ENCODE results near the gene KDSR. TPM values are rescaled to one million over a fixed set of nuclear protein-coding genes. Genes with fewer than 3 reads are reported as not detected.
"Not testable (repeated sequence)": the region's sequence is repeated elsewhere in the genome, so short reads cannot be mapped to it uniquely, and the experiment has no call there.

Gene KDSR
- total RNA-seq, 1 experiment from 2014 or later = 29.1 TPM

- DNase-seq (ENCODE audit: low spot score) = peak; percentile 68
Measured at GRCh38 chr18:63366213-63367052, 573 bp downstream of the KDSR start.

GRCh38 chr18:63365876-63366212, 1.2 kb downstream of the KDSR start:
- DNase-seq (ENCODE audit: low spot score) = peak; percentile 12

- DNase-seq (ENCODE audit: low spot score) = no peak
Measured at GRCh38 chr18:63363951-63364350, 3.1 kb downstream of the KDSR start.

- DNase-seq (ENCODE audit: low spot score) = not testable (repeated sequence)
Measured at GRCh38 chr18:63363420-63363819, 3.6 kb downstream of the KDSR start.

- no peak for DNase-seq (ENCODE audit: low spot score)
Measured at GRCh38 chr18:63356272-63356896, 10.6 kb downstream of the KDSR start.

GRCh38 chr18:63350230-63350629, 16.8 kb downstream of the KDSR start:
- DNase-seq (ENCODE audit: low spot score) = no peak

GRCh38 chr18:63348508-63349136, 18.4 kb downstream of the KDSR start:
- no peak for DNase-seq (ENCODE audit: low spot score)

- no peak for DNase-seq (ENCODE audit: low spot score)
Measured at GRCh38 chr18:63346480-63347183, 20.4 kb downstream of the KDSR start.

GRCh38 chr18:63346031-63346430, 21.0 kb downstream of the KDSR start:
- DNase-seq (ENCODE audit: low spot score) = no peak

GRCh38 chr18:63344918-63345317, 22.1 kb downstream of the KDSR start:
- no peak for DNase-seq (ENCODE audit: low spot score)

GRCh38 chr18:63344263-63344662, 22.7 kb downstream of the KDSR start:
- no peak for DNase-seq (ENCODE audit: low spot score)

GRCh38 chr18:63342206-63342605, 24.8 kb downstream of the KDSR start:
- no peak for DNase-seq (ENCODE audit: low spot score)

GRCh38 chr18:63339920-63340484, 27.0 kb downstream of the KDSR start:
- DNase-seq (ENCODE audit: low spot score) = no peak

- no peak for DNase-seq (ENCODE audit: low spot score)
Measured at GRCh38 chr18:63336366-63337099, 30.5 kb downstream of the KDSR start.

GRCh38 chr18:63331105-63331504, 35.9 kb downstream of the KDSR start:
- no peak for DNase-seq (ENCODE audit: low spot score)

GRCh38 chr18:63329431-63330145, 37.4 kb downstream of the KDSR start:
- no peak for DNase-seq (ENCODE audit: low spot score)

GRCh38 chr18:63326011-63326410, 41.0 kb downstream of the KDSR start:
- no peak for DNase-seq (ENCODE audit: low spot score)

GRCh38 chr18:63325086-63325686, 41.8 kb downstream of the KDSR start:
- no peak for DNase-seq (ENCODE audit: low spot score)

- peak; percentile 64 for DNase-seq (ENCODE audit: low spot score)
Measured at GRCh38 chr18:63322908-63323634, 43.9 kb downstream of the KDSR start.

Measured in H4 (cell line).